GM10248 (cell line): ENCODE measurements around the gene EFTUD2.

Experiments used
- CTCF ChIA-PET: fragments of 300-600 bp; sonication (Branson Sonifier 250); formaldehyde crosslinking; extraction: SDS; loops from one replicate; lab custom pipeline; 2021; ENCODE audit warnings: antibody characterized with exemption; lab: Yijun Ruan, JAX
- POLR2A ChIA-PET: fragments of 350-650 bp; sonication (Branson Sonifier 250); formaldehyde crosslinking; extraction: SDS; loops from one replicate; lab custom pipeline; 2020; ENCODE audit warnings: antibody characterized with exemption; lab: Yijun Ruan, JAX
- DNase-seq: peaks from one replicate; pipeline ENCODE4 v3.0.0; 2012; ENCODE audit errors: extremely low spot score
- TF ChIP-seq, protein P1 (sequence below): IDR thresholded peaks from 2 replicates; pipeline ENCODE4 v1.5.1; 2012; ENCODE audit warnings: mild to moderate bottlenecking, low read depth; ENCODE audit errors: extremely low read depth, missing control alignments, control extremely low read depth

EFTUD2 gene

DNA sequence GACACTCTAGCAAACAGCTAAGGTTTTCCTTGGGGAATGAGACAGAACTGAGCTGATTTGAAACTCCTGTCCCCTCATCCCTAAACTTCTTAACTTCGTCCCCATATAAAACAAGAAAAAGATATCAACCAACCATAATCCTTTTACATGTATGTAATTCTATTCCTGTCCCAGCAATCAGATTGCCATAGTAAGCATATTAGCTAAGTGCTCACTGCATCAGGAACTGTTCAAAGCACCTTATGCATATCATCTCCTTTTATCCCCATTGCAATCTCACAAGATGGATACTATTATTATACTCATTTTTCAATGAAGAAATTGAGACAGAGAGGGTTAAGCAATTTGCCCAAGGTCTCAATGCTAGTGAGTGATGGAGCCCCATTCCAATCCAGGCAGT lies 41.5 kb upstream of the EFTUD2 start:
- TF ChIP-seq, protein P1, sequence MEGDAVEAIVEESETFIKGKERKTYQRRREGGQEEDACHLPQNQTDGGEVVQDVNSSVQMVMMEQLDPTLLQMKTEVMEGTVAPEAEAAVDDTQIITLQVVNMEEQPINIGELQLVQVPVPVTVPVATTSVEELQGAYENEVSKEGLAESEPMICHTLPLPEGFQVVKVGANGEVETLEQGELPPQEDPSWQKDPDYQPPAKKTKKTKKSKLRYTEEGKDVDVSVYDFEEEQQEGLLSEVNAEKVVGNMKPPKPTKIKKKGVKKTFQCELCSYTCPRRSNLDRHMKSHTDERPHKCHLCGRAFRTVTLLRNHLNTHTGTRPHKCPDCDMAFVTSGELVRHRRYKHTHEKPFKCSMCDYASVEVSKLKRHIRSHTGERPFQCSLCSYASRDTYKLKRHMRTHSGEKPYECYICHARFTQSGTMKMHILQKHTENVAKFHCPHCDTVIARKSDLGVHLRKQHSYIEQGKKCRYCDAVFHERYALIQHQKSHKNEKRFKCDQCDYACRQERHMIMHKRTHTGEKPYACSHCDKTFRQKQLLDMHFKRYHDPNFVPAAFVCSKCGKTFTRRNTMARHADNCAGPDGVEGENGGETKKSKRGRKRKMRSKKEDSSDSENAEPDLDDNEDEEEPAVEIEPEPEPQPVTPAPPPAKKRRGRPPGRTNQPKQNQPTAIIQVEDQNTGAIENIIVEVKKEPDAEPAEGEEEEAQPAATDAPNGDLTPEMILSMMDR: no peak
- no peak for DNase-seq
- CTCF ChIA-PET: interaction anchor here (0.7 to 3.0 kb wide), 3 partner anchors 9 to 79 kb away, joined by 3 to 13 read pairs (median 4); no protein-coding TSS in a partner anchor
- POLR2A ChIA-PET: no interaction called here

DNA sequence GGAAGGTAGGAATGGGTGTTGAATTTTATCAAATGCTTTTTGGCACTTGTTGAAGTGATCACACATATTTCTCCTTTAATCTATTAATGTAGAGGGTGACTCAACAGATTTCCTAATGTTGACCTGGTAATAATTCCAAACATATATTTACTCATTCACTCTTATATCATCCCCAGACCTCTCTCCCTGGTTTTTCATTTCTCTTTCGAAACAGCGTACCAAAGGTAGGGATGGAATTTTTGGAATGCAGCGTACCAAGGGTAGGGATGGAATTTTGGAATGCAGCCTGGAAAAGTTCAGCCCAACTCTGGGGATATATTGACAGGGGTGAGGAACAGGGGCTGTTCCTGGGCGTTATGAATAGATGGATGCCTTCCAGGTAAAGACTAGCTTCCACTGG lies 41.1 kb upstream of the EFTUD2 start:
- POLR2A ChIA-PET: no interaction called here

DNA sequence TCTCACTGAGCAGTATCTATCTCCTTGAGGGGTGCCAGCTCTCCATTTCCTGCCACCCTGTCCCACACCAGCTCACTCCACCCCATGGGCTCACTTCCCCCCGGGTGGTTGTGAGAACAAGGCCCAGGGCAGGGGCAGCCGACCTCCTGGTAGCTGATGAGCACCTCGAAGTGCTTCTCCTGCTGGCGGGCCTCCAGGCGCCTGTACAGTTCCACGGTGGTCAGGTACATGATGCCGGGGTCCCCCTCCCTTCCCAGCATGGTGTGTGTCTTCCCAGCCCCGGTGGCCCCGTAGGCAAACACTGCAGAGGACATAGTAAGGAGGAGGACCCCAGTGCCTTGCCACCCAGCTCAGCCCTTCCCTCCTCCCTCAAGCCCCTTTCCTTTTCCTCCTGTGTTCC lies 35.9 kb upstream of the EFTUD2 start:
- POLR2A ChIA-PET: no interaction called here
- CTCF ChIA-PET: interaction anchor here (2.6 kb wide), 1 partner anchor 15 kb away, joined by 13 read pairs; no protein-coding TSS in a partner anchor
- TF ChIP-seq, protein P1: no peak
- DNase-seq: no peak

More for the DNA sequence above, 41.1 kb upstream of the EFTUD2 start:
- CTCF ChIA-PET: interaction anchor here (0.7 to 3.0 kb wide), 4 partner anchors 9 to 79 kb away, joined by 3 to 13 read pairs (median 6); no protein-coding TSS in a partner anchor
- DNase-seq: no peak
- TF ChIP-seq, protein P1: no peak

DNA sequence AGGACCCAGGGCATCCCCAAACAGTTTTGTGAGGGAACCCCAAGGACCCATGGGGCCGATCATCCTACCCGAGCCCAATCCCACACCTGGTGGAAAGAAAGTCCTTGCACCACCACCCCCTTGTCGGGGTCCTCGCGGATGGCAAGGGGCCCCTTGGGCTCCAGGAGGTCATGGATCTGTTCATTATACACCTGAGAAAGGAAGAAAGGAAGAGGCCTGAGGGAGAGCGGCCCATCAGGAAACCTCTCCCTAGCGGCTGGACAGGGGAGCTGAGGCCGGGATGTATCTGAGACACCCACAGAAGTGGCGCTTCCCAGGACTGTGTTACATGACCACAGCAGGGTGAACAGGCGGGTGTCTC lies 35.5 kb upstream of the EFTUD2 start:
- TF ChIP-seq, protein P1: no peak
- POLR2A ChIA-PET: no interaction called here
- CTCF ChIA-PET: interaction anchor here (2.6 kb wide), 1 partner anchor 15 kb away, joined by 13 read pairs; no protein-coding TSS in a partner anchor
- DNase-seq: no peak

DNA sequence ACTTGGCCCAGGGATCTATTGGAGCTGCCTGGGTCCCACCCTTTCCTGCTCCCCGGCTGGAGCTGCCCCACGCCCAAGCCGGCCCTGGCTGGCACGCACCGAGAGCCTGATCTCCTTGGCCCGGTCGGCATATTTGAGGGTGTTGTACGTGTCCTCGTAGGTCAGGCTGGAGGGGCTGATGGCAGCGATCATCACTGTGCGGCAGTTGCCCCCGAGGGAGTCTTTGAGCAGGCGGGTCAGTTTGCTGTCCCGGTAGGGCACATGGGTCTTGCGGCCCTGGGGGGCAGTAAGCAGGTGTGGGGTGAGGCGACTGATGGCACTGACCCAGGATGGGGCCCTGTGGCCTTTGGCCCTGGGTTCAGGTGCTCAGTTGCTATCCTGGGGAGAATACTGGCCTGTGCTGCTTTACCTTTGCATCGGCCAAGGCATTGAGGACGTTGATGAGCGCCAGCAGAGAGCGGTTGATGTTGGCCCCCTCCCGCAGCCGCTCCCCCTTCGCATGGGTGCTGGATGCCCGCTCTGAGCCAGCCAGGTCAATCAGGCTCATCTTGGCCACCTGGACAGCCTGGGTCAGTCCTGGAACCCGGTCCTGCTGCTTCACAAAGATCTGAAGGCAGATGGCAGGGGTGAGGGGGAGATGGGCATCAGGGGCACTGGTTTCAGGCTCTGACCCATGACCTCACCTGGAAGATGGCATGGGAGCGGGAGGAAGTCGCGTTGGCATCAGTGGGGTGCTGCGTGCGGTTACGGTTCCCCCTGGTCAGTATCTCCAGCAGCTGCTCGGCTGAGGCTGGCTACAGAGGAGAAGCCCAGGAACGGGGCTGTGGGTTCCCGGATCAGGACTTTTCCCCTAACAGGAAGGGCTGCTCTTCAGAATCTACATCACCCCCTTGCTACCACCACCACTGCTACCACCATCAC lies 34.8 kb upstream of the EFTUD2 start:
- ChIA-PET POLR2A (no interaction called here), CTCF (interaction anchor here (1.2 to 2.6 kb wide), 2 partner anchors 14 to 165 kb away, joined by 3 to 13 read pairs; no protein-coding TSS in a partner anchor)
- TF ChIP-seq, protein P1: no peak
- DNase-seq: no peak

DNA sequence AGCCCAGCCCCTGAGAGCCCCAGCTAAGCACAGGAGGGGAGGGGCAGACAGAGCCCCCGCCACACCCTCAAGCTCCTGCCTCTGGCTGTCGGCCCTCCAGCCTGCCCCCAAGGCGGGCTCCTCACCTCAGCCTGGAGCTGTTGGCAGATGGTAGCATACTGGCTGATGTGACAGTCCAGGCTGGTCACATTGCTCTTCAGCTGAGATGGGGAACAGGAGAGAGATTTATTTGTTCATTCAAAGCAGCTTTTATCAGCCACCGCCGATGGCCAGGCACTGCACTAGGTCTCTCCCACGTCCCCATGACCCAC lies 33.5 kb upstream of the EFTUD2 start:
- ChIA-PET CTCF (interaction anchor here (0.9 to 4.4 kb wide), 9 partner anchors 9 to 203 kb away, joined by 3 to 45 read pairs (median 4); partner anchors contain the start of gene ACBD4), POLR2A (interaction anchor here (0.7 kb wide), 1 partner anchor 608 kb away, joined by 3 read pairs; no protein-coding TSS in a partner anchor)
- TF ChIP-seq, protein P1: no peak
- DNase-seq: no peak
